Fibroblast of villous mesenchyme (primary cell): ENCODE measurements around the gene PFKFB2. TPM values are rescaled to one million over a fixed set of nuclear protein-coding genes. Genes with fewer than 3 reads are reported as not detected.

Source experiments
- DNase-seq: peaks from one replicate; pipeline ENCODE4 v3.0.0-alpha.2; 2010; ENCODE audit warnings: low read depth
- H3K4me3 ChIP-seq: 2 replicates; pipeline ENCODE4 v1.5.1; 2011; ENCODE audit warnings: low read depth, mild to moderate bottlenecking, low read length
- total RNA-seq: library from RNA; depleted of rRNA; stranded (reverse); fragments of >200 nt; gene quantifications from 2 replicates; pipeline ENCODE4 v1.2.3, GENCODE V29; 2012
- TF ChIP-seq, protein P1 (sequence below): IDR thresholded peaks from 2 replicates; pipeline ENCODE4 v1.5.1; 2012; ENCODE audit warnings: low read depth, mild to moderate bottlenecking, low read length; ENCODE audit not compliant: insufficient read depth

The PFKFB2 gene
- total RNA-seq, 1 donor, result 6.9 TPM

DNA sequence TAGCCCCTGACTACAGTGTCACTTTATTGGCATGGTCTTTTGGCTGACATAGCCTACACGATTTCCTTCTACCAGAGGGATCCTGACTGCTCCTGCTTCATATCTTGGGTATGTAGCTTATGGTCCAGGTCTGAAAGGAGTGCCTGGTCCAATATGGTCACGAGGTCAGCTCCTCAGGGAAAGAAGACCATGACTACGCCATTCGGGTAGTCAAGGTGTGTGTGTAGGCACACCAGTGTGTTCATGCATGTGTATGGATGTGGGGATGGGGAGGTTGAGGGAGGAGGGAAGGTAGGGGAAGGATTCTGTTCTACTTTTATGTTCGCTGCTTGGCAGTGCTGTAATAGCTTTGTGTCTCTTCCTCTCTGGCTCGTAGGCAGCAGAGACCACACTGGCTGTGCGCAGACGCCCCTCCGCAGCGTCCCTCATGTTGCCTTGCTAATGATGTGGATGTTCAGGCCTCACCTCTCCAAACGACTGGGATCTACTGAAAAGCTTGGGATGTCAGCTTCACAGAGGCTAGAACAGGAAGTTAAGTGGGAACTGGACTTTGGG is 25.6 kb downstream of the PFKFB2 start:
- TF ChIP-seq, protein P1, sequence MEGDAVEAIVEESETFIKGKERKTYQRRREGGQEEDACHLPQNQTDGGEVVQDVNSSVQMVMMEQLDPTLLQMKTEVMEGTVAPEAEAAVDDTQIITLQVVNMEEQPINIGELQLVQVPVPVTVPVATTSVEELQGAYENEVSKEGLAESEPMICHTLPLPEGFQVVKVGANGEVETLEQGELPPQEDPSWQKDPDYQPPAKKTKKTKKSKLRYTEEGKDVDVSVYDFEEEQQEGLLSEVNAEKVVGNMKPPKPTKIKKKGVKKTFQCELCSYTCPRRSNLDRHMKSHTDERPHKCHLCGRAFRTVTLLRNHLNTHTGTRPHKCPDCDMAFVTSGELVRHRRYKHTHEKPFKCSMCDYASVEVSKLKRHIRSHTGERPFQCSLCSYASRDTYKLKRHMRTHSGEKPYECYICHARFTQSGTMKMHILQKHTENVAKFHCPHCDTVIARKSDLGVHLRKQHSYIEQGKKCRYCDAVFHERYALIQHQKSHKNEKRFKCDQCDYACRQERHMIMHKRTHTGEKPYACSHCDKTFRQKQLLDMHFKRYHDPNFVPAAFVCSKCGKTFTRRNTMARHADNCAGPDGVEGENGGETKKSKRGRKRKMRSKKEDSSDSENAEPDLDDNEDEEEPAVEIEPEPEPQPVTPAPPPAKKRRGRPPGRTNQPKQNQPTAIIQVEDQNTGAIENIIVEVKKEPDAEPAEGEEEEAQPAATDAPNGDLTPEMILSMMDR, result no peak
- no peak for DNase-seq
- no peak overlapping the region for H3K4me3 ChIP-seq

- DNase-seq, result no peak
- H3K4me3 ChIP-seq, result no peak overlapping the region
- TF ChIP-seq, protein P1, result no peak
Observed at GRCh38 chr1:207079706-207080241, 26.7 kb downstream of the PFKFB2 start.

- no peak overlapping the region for H3K4me3 ChIP-seq
- no peak for DNase-seq
- TF ChIP-seq, protein P1, result no peak
Observed at GRCh38 chr1:207081088-207081487, 28.0 kb downstream of the PFKFB2 start.

GRCh38 chr1:207081806-207082205 is 28.7 kb downstream of the PFKFB2 start:
- DNase-seq, result no peak
- TF ChIP-seq, protein P1, result no peak
- no peak overlapping the region for H3K4me3 ChIP-seq

GRCh38 chr1:207084232-207084631 is 31.2 kb downstream of the PFKFB2 start:
- TF ChIP-seq, protein P1, result no peak
- H3K4me3 ChIP-seq, result no peak overlapping the region
- peak; percentile 10 for DNase-seq

GRCh38 chr1:207084701-207085180 is 31.7 kb downstream of the PFKFB2 start:
- DNase-seq, result peak; percentile 85
- no peak overlapping the region for H3K4me3 ChIP-seq
- TF ChIP-seq, protein P1, result peak; percentile 64

- DNase-seq, result no peak
- no peak overlapping the region for H3K4me3 ChIP-seq
- TF ChIP-seq, protein P1, result no peak
Observed at GRCh38 chr1:207085887-207086286, 32.8 kb downstream of the PFKFB2 start.
